T-helper 1 cell treated with Interleukin-12 subunit alpha and Interleukin-12 subunit beta and Interleukin-4 antibody, amounts not matched to agents 30 μg/mL and 1 μg/mL, for 36 hours (primary cell): ENCODE data around the gene TEAD4.
"Not testable (repeated sequence)": the region's sequence is repeated elsewhere in the genome, so short reads cannot be mapped to it uniquely, and the experiment has no call there.

Source experiments
- H3K27ac Mint-ChIP-seq: one replicate; pipeline ENCODE4 v1.8.0; 2021; ENCODE audit warnings: mild to moderate bottlenecking, mixed read lengths
- H3K27me3 Mint-ChIP-seq: one replicate; pipeline ENCODE4 v1.8.0; 2021; ENCODE audit warnings: low read depth, mixed read lengths
- H3K36me3 Mint-ChIP-seq: one replicate; pipeline ENCODE4 v1.8.0; 2021; ENCODE audit warnings: low read depth, mixed read lengths
- H3K4me1 Mint-ChIP-seq: one replicate; pipeline ENCODE4 v1.8.0; 2021; ENCODE audit warnings: low read depth, mixed read lengths
- H3K4me3 Mint-ChIP-seq: one replicate; pipeline ENCODE4 v1.8.0; 2021; ENCODE audit warnings: mild to moderate bottlenecking, moderate library complexity, mixed read lengths
- H3K9me3 Mint-ChIP-seq: one replicate; pipeline ENCODE4 v1.8.0; 2021; ENCODE audit warnings: mixed read lengths

Gene TEAD4

GRCh38 chr12:3054374-3054773 is 95.2 kb downstream of the TEAD4 start:
- no peaks in the 10 kb centered on the region for H3K4me1 Mint-ChIP-seq
- H3K36me3 Mint-ChIP-seq = no peaks in the 10 kb centered on the region
- peaks cover 4% of the 10 kb centered on the region for H3K27me3 Mint-ChIP-seq
- H3K27ac Mint-ChIP-seq = no peak overlapping the region
- no peaks in the 10 kb centered on the region for H3K9me3 Mint-ChIP-seq
- no peak overlapping the region for H3K4me3 Mint-ChIP-seq

- Mint-ChIP-seq H3K4me1 (no peaks in the 10 kb centered on the region), H3K27ac (no peak overlapping the region), H3K4me3 (no peak overlapping the region), H3K36me3 (no peaks in the 10 kb centered on the region), H3K27me3 (peaks cover 4% of the 10 kb centered on the region), H3K9me3 (no peaks in the 10 kb centered on the region)
Measured at GRCh38 chr12:3055026-3055703, 96.0 kb downstream of the TEAD4 start.

GRCh38 chr12:3055704-3056467 is 96.7 kb downstream of the TEAD4 start:
- Mint-ChIP-seq H3K27me3 (peaks cover 7% of the 10 kb centered on the region), H3K36me3 (no peaks in the 10 kb centered on the region), H3K4me3 (no peak overlapping the region), H3K27ac (no peak overlapping the region), H3K4me1 (no peaks in the 10 kb centered on the region), H3K9me3 (no peaks in the 10 kb centered on the region)

- Mint-ChIP-seq H3K27ac (no peak overlapping the region), H3K9me3 (no peaks in the 10 kb centered on the region), H3K4me3 (no peak overlapping the region), H3K36me3 (no peaks in the 10 kb centered on the region), H3K4me1 (peaks cover 2% of the 10 kb centered on the region), H3K27me3 (peaks cover 25% of the 10 kb centered on the region)
Measured at GRCh38 chr12:3061059-3061458, 101.9 kb downstream of the TEAD4 start.

- H3K4me1 Mint-ChIP-seq = peaks cover 2% of the 10 kb centered on the region
- H3K27ac Mint-ChIP-seq = no peak overlapping the region
- H3K4me3 Mint-ChIP-seq = no peak overlapping the region
- H3K9me3 Mint-ChIP-seq = no peaks in the 10 kb centered on the region
- peaks cover 25% of the 10 kb centered on the region for H3K27me3 Mint-ChIP-seq
- H3K36me3 Mint-ChIP-seq = no peaks in the 10 kb centered on the region
Measured at GRCh38 chr12:3061501-3062215, 102.5 kb downstream of the TEAD4 start.

GRCh38 chr12:3065300-3065699 is 106.1 kb downstream of the TEAD4 start:
- no peak overlapping the region for H3K27ac Mint-ChIP-seq
- H3K4me1 Mint-ChIP-seq = peaks cover 2% of the 10 kb centered on the region
- no peaks in the 10 kb centered on the region for H3K36me3 Mint-ChIP-seq
- H3K4me3 Mint-ChIP-seq = no peak overlapping the region
- H3K27me3 Mint-ChIP-seq = peaks cover 32% of the 10 kb centered on the region
- no peaks in the 10 kb centered on the region for H3K9me3 Mint-ChIP-seq

- peaks cover 30% of the 10 kb centered on the region for H3K27me3 Mint-ChIP-seq
- H3K4me3 Mint-ChIP-seq, H3K4me1 Mint-ChIP-seq, H3K27ac Mint-ChIP-seq, H3K9me3 Mint-ChIP-seq, H3K36me3 Mint-ChIP-seq: not testable (repeated sequence)
Measured at GRCh38 chr12:3065846-3066245, 106.6 kb downstream of the TEAD4 start.

GRCh38 chr12:3069714-3070113 is 110.5 kb downstream of the TEAD4 start:
- Mint-ChIP-seq H3K9me3 (no peaks in the 10 kb centered on the region), H3K4me3 (no peak overlapping the region), H3K4me1 (peaks cover 5% of the 10 kb centered on the region), H3K27me3 (peaks cover 18% of the 10 kb centered on the region), H3K27ac (no peak overlapping the region), H3K36me3 (no peaks in the 10 kb centered on the region)

GRCh38 chr12:3071107-3071506 is 111.9 kb downstream of the TEAD4 start:
- Mint-ChIP-seq H3K27ac (no peak overlapping the region), H3K4me1 (peaks cover 5% of the 10 kb centered on the region), H3K36me3 (no peaks in the 10 kb centered on the region), H3K4me3 (no peak overlapping the region), H3K27me3 (peaks cover 22% of the 10 kb centered on the region), H3K9me3 (no peaks in the 10 kb centered on the region)

- no peaks in the 10 kb centered on the region for H3K36me3 Mint-ChIP-seq
- H3K4me1 Mint-ChIP-seq = peaks cover 5% of the 10 kb centered on the region
- no peaks in the 10 kb centered on the region for H3K9me3 Mint-ChIP-seq
- no peak overlapping the region for H3K27ac Mint-ChIP-seq
- peaks cover 22% of the 10 kb centered on the region for H3K27me3 Mint-ChIP-seq
- no peak overlapping the region for H3K4me3 Mint-ChIP-seq
Measured at GRCh38 chr12:3071710-3072109, 112.5 kb downstream of the TEAD4 start.

GRCh38 chr12:3073438-3074250 is 114.4 kb downstream of the TEAD4 start:
- Mint-ChIP-seq H3K27me3 (peaks cover 25% of the 10 kb centered on the region), H3K27ac (no peak overlapping the region), H3K4me3 (no peak overlapping the region), H3K4me1 (peaks cover 8% of the 10 kb centered on the region), H3K9me3 (no peaks in the 10 kb centered on the region), H3K36me3 (no peaks in the 10 kb centered on the region)

- H3K9me3 Mint-ChIP-seq = no peaks in the 10 kb centered on the region
- no peaks in the 10 kb centered on the region for H3K36me3 Mint-ChIP-seq
- H3K4me3 Mint-ChIP-seq = peak overlapping the region; percentile 59
- H3K27me3 Mint-ChIP-seq = peaks cover 28% of the 10 kb centered on the region
- H3K27ac Mint-ChIP-seq = no peak overlapping the region
- peaks cover 8% of the 10 kb centered on the region for H3K4me1 Mint-ChIP-seq
Measured at GRCh38 chr12:3075315-3075714, 116.1 kb downstream of the TEAD4 start.

GRCh38 chr12:3076730-3077571 is 117.8 kb downstream of the TEAD4 start, which contains the start of gene TSPAN9:
TSPAN9 (plus strand) TSS chr12:3077379; CDS start chr12:3201194, 123,815 bp downstream.
- peaks cover 25% of the 10 kb centered on the region for H3K27me3 Mint-ChIP-seq
- H3K36me3 Mint-ChIP-seq = no peaks in the 10 kb centered on the region
- no peaks in the 10 kb centered on the region for H3K9me3 Mint-ChIP-seq
- H3K4me3 Mint-ChIP-seq = peak within 1 kb of the TSS; percentile 77
- H3K4me1 Mint-ChIP-seq = peaks cover 8% of the 10 kb centered on the region
- no peak within 1 kb of the TSS for H3K27ac Mint-ChIP-seq
